NCI-H748 (cell line): ENCODE data around the gene OR2L3.
"Not testable (repeated sequence)": the region's sequence is repeated elsewhere in the genome, so short reads cannot be mapped to it uniquely, and the experiment has no call there.

ENCODE experiments used
- DNase-seq: peaks from one replicate; lab custom pipeline; 2025; ENCODE audit not compliant: unreplicated experiment; lab: John Stamatoyannopoulos, UW

Gene OR2L3, protein sequence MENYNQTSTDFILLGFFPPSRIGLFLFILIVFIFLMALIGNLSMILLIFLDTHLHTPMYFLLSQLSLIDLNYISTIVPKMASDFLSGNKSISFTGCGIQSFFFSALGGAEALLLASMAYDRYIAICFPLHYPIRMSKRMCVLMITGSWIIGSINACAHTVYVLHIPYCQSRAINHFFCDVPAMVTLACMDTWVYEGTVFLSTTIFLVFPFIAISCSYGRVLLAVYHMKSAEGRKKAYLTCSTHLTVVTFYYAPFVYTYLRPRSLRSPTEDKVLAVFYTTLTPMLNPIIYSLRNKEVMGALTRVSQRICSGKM

GRCh38 chr1:248046536-248046935 is at the start of gene OR2L3:
TSS of gene OR2L3 (plus strand) at chr1:248046836. CDS start at chr1:248060682, 13,846 bp downstream.
- no peak for DNase-seq

- DNase-seq, result no peak
Measured at GRCh38 chr1:247998811-247999210, 47.8 kb upstream of the OR2L3 start.

DNA sequence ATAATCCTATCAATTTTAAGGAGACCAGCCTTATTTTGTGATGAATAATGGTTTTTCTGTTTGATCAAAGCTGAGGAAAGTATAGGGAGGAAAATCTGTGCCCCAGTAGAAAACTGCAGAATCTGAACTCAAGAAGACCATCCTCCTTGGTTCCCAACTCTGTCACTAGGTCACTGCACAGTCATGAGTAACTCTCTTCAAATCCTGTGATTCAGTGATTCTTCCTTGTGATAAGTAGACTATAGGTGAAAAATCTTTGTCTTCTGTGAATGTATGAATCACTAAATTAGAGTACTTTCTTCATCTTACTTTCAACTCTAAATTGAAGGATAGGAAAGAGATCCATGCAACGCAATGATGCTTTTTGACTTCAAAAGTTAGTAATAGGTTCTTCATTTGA is 46.5 kb upstream of the OR2L3 start:
- no peak for DNase-seq

GRCh38 chr1:248007778-248008177 is 38.9 kb upstream of the OR2L3 start:
- no peak for DNase-seq

DNA sequence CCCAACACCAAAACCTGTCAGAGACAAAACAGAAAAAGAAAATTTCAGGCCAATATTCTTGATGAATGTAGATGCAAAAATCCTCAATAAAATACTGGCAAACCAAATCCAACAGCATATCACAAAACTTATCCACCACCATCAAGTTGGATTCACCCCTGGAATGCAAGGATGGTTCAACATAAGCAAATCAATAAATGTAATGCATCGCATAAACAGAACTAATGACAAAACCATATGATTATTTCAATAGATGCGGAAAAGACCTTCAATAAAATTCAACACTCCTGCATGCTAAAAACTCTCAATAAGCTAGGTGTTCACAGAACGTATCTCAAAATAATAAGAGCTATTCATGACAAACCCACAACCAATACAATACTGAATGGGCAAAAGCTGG is 37.0 kb upstream of the OR2L3 start:
- DNase-seq, result peak; percentile 0

DNA sequence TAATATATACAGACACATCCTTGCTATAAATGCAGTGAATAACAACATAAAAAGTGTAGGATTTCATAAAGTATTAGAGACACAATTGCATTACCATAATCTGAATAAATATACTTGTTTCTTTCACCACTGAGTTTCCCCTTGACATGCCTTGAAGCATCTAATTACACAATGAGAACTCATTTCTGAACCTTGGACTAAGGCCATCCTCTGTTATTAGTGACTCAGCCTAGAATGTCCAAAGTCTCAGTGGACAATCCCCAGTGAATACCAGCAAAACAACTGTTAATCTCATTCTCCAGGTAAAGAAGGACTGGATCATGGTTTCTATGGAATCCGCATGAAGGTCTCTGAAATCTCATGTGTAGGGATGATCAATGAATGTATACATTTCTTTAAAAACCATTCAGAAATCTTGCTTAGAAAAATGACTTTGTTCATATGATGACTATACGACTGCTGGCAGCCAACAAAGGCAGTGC is 33.4 kb upstream of the OR2L3 start, which contains the start of gene OR2L5:
Gene OR2L5 (plus strand): TSS at position 432 of the 482 bp plus-strand sequence. CDS start 8,288 bp downstream, outside the sequence.
- no peak for DNase-seq

- DNase-seq, result no peak
Measured at GRCh38 chr1:248015803-248016202, 30.8 kb upstream of the OR2L3 start.

- DNase-seq, result no peak
Measured at GRCh38 chr1:248029770-248030169, 16.9 kb upstream of the OR2L3 start, which contains the start of gene OR2L2. TSS of gene OR2L2 (plus strand) at chr1:248030070. CDS start at chr1:248038268, 8,198 bp downstream.

DNA sequence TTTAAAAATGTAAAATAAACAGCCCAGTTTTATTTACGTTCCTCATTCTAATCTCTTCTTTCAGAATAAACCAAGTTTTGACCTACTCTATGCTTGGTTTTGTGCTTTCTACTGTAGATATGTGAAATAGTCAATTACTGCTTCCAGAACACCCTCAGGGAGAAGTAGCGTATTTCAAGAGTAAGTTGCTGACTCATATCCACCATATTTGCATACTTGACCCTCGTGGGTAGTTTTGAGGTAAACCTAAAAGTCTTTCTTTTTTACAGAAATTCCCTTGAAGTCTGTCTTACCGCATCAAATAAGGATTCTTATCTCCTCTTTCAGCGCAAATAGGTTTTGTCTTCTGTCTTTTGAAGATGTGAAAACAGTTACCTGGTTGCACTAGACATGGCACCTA is 1.4 kb upstream of the OR2L3 start:
- no peak for DNase-seq

GRCh38 chr1:248047008-248047407 is 372 bp downstream of the OR2L3 start:
- DNase-seq, result no peak

GRCh38 chr1:248054671-248055070 is 8.0 kb downstream of the OR2L3 start:
- no peak for DNase-seq

DNA sequence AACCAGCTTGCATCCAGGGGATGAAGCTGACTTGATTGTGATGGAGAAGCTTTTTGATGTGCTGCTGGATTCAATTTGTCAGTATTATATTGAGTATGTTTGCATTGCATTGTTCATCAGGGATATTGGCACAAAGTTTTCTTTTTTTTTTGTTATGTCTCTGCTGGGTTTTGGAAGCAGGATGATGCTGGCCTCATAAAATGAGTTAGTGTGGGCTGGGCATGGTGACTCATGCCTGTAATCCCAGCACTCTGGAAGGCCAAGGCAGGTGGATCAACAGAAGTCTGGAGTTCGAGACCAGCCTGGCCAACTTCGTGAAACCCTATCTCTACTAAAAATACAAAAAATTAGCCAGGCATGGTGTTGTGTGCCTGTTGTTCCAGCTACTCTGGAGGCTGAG is 8.6 kb downstream of the OR2L3 start:
- DNase-seq, result no peak

DNA sequence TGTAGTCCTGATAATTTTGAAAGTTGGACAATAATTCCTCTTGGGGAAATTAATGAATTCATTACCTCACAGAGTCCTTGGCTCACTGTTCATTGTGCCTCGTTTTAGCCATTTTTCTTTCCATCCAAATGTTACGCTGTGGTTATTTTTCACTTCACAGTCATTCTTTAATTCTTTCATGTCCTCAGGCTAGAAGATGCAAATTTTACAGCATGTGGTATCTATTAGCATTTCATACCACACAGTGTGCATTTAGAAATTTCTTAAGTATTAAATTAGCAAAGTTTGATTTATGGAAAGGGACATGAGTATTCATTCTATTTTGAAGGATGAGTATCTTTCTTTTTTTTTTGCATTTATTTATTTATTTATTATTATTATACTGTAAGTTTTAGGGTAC is 18.4 kb downstream of the OR2L3 start:
- DNase-seq, result no peak

DNA sequence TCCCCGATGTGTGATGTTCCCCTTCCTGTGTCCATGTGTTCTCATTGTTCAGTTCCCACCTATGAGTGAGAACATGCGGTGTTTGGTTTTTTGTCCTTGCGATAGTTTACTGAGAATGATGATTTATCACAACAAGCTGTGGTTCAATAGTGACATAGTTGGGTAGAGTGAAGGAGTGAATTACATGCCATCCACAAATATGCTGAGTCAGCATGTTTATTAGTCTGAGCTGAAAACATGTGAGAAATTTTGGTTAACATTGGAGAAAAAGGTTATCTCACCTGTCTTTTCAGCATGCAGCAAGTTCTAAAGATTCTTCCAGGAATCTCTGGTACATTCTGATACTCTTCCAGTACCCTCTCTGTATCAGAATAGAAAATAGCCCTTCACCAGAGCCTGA is 19.0 kb downstream of the OR2L3 start:
- no peak for DNase-seq

- not testable (repeated sequence) for DNase-seq
Measured at GRCh38 chr1:248083864-248084263, 37.2 kb downstream of the OR2L3 start.

- no peak for DNase-seq
Measured at GRCh38 chr1:248094884-248095283, 48.2 kb downstream of the OR2L3 start, which contains the start of gene OR2L13. TSS of gene OR2L13 (plus strand) at chr1:248095184. CDS start at chr1:248099376, 4,192 bp downstream.

DNA sequence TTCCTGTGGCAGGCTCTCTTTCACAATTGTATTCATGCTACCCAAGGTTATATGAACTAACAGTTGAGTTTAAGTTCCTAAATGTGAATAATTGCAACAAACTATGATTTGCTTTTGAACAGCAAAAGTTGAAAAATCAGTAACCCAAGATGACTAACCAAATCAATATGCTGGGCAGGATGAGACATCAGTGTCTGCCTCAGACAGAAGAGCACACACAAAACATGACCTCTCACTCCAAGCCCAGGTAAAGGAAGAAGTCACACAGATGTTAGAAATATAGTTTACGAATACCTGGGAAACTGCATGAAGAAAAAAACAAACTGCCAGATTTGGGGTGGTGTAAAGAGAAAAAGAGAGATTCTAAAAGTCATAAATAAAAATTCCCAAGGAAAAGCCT is 51.9 kb downstream of the OR2L3 start:
- DNase-seq, result no peak

GRCh38 chr1:248102847-248103246 is 56.2 kb downstream of the OR2L3 start:
- DNase-seq, result no peak

GRCh38 chr1:248111157-248111556 is 64.5 kb downstream of the OR2L3 start:
- DNase-seq, result no peak
